NOMO-1 treated with dmso at 0.1 percent for 144 hours (cell line): ENCODE measurements around the gene PTH1R.
A peak's percentile ranks its signal among the peaks of the same experiment; 100 is the strongest.

ENCODE experiments used
- DNase-seq: peaks from one replicate; lab custom pipeline; 2025; ENCODE audit not compliant: unreplicated experiment; lab: John Stamatoyannopoulos, UW

The PTH1R gene

GRCh38 chr3:46943237-46944187, 66.0 kb downstream of the PTH1R start:
- DNase-seq: no peak

GRCh38 chr3:46944191-46944590, 66.7 kb downstream of the PTH1R start:
- no peak for DNase-seq

GRCh38 chr3:46946416-46946815, 68.9 kb downstream of the PTH1R start:
- no peak for DNase-seq

GRCh38 chr3:46946856-46947545, 69.5 kb downstream of the PTH1R start:
- DNase-seq: no peak

- DNase-seq: no peak
Observed at GRCh38 chr3:46947546-46947901, 70.0 kb downstream of the PTH1R start.

GRCh38 chr3:46947981-46948791, 70.7 kb downstream of the PTH1R start:
- peak; percentile 40 for DNase-seq

- peak; percentile 18 for DNase-seq
Observed at GRCh38 chr3:46948830-46949671, 71.5 kb downstream of the PTH1R start.

- no peak for DNase-seq
Observed at GRCh38 chr3:46950177-46950576, 72.7 kb downstream of the PTH1R start.

GRCh38 chr3:46950650-46951241, 73.2 kb downstream of the PTH1R start:
- no peak for DNase-seq

GRCh38 chr3:46952813-46953212, 75.3 kb downstream of the PTH1R start:
- DNase-seq: no peak
